Keratinocyte (primary cell): ENCODE measurements around the gene NTNG1. TPM values are rescaled to one million over a fixed set of nuclear protein-coding genes. Genes with fewer than 3 reads are reported as not detected.

Experiments
- DNase-seq: peaks from one replicate; pipeline ENCODE4 v3.0.0-alpha.2; 2011; ENCODE audit warnings: low read depth, missing footprints, low spot score
- FAIRE-seq: peaks from 2 replicates; lab custom pipeline; 2011; peaks lifted over from hg19 to GRCh38; lab: Jason Lieb, UNC
- H2AFZ ChIP-seq: 2 replicates; pipeline ENCODE4 v1.6.0; 2012; ENCODE audit warnings: low read length, control low read depth, inconsistent platforms; ENCODE audit not compliant: control insufficient read depth
- H3K27ac ChIP-seq: 2 replicates; pipeline ENCODE4 v1.5.1; 2011; ENCODE audit warnings: low read length; ENCODE audit not compliant: control insufficient read depth, insufficient read depth
- H3K27me3 ChIP-seq: 3 replicates; pipeline ENCODE4 v1.6.0; 2011; ENCODE audit warnings: low read length; ENCODE audit not compliant: control insufficient read depth, insufficient read depth; ENCODE audit errors: extremely low read depth
- H3K36me3 ChIP-seq, 2 experiments: 2 replicates in 1 of 2; 3 replicates in 1 of 2; pipeline ENCODE4 v1.5.1; 2011; ENCODE audit warnings: low read length in 2 of 2, mild to moderate bottlenecking in 1 of 2; ENCODE audit not compliant: control insufficient read depth in 2 of 2, insufficient read depth in 2 of 2; ENCODE audit errors: extremely low read depth in 1 of 2
- H3K4me1 ChIP-seq: 3 replicates; pipeline ENCODE4 v1.5.1; 2011; ENCODE audit warnings: low read length; ENCODE audit not compliant: control insufficient read depth, insufficient read depth; ENCODE audit errors: extremely low read depth
- H3K4me2 ChIP-seq: 3 replicates; pipeline ENCODE4 v1.6.0; 2011; ENCODE audit warnings: low read depth, low read length; ENCODE audit not compliant: control insufficient read depth, insufficient read depth; ENCODE audit errors: extremely low read depth
- H3K4me3 ChIP-seq, 3 experiments: fragments of 200-600 bp in 1 of 3; sonication (generic) in 1 of 3; 2 replicates in 2 of 3; 3 replicates in 1 of 3; pipeline ENCODE4 v1.5.1; 2011 to 2016; ENCODE audit warnings: low read length in 3 of 3, mild to moderate bottlenecking in 3 of 3, control low read depth in 2 of 3, inconsistent platforms in 1 of 3, low read depth in 1 of 3, mixed read lengths in 1 of 3, mixed run types in 1 of 3, moderate library complexity in 1 of 3; ENCODE audit not compliant: control insufficient read depth in 2 of 3, insufficient read depth in 2 of 3; ENCODE audit errors: extremely low read depth in 1 of 3
- H3K79me2 ChIP-seq: 2 replicates; pipeline ENCODE4 v1.6.0; 2012; ENCODE audit warnings: low read length; ENCODE audit not compliant: control insufficient read depth, insufficient read depth
- H3K9ac ChIP-seq: 3 replicates; pipeline ENCODE4 v1.6.0; 2011; ENCODE audit warnings: low read length; ENCODE audit not compliant: control insufficient read depth, insufficient read depth; ENCODE audit errors: extremely low read depth
- H3K9me1 ChIP-seq: 3 replicates; pipeline ENCODE4 v1.6.0; 2011; ENCODE audit warnings: low read length; ENCODE audit not compliant: control insufficient read depth, insufficient read depth; ENCODE audit errors: extremely low read depth
- H3K9me3 ChIP-seq: 2 replicates; pipeline ENCODE4 v1.5.1; 2012; ENCODE audit warnings: low read depth, low read length; ENCODE audit not compliant: control insufficient read depth
- H4K20me1 ChIP-seq: 3 replicates; pipeline ENCODE4 v1.6.0; 2011; ENCODE audit warnings: low read length; ENCODE audit not compliant: control insufficient read depth, insufficient read depth; ENCODE audit errors: extremely low read depth
- CTCF ChIP-seq, 3 experiments: IDR thresholded peaks in 1 of 3; conservative IDR thresholded peaks in 1 of 3; optimal IDR thresholded peaks in 1 of 3; 2 replicates in 2 of 3; 3 replicates in 1 of 3; pipeline versions ENCODE3 to v1.5.1; 2011; ENCODE audit warnings: low read length in 3 of 3, mild to moderate bottlenecking in 3 of 3, moderate library complexity in 2 of 3, control low read depth in 1 of 3, inconsistent platforms in 1 of 3; ENCODE audit not compliant: insufficient read depth in 2 of 3; ENCODE audit errors: extremely low read depth in 1 of 3
- EZH2 ChIP-seq: IDR thresholded peaks from one replicate; pipeline ENCODE4 v1.6.1; 2012; ENCODE audit warnings: inconsistent platforms, mild to moderate bottlenecking, low read length, moderate library complexity
- dilution Hi-C: fragments of 300-500 bp; cut with MboI; formaldehyde crosslinking; loops from one replicate; pipeline ENCODE4 v1.7.0; 2020; ENCODE audit warnings: low sequenced_read_pairs; ENCODE audit not compliant: extremely low pct_ligation_motif_present
- polyA plus RNA-seq, 5 experiments: library from polyadenylated mRNA; depleted of rRNA in 3 of 5; stranded (reverse) in 3 of 5; stranded (forward) in 1 of 5; unstranded in 1 of 5; fragments of >200 nt; gene quantifications; 1 replicate in 1 of 5; 2 replicates in 3 of 5; 3 replicates in 1 of 5; pipeline versions ENCODE4 v1.2.1 to v1.2.3, GENCODE V29; 2011 to 2012; ENCODE audit warnings: missing spikeins in 2 of 5, low read depth in 1 of 5, low replicate concordance in 1 of 5

Gene NTNG1
- polyA plus RNA-seq, 1 donor (not counting 4 experiments of a cell fraction or from before 2014, with no cell fraction given): 8.1 TPM

- H3K36me3 ChIP-seq: no peaks in the 10 kb centered on the region
- no peaks in the 10 kb centered on the region for H3K9me3 ChIP-seq
- H3K4me2 ChIP-seq: no peak overlapping the region
- dilution Hi-C loops: no loop called here
- DNase-seq (no peak), FAIRE-seq (no peak)
- no peaks in the 10 kb centered on the region for H3K27me3 ChIP-seq
- H3K9me1 ChIP-seq: no peaks in the 10 kb centered on the region
- no peak overlapping the region for H3K27ac ChIP-seq
- TF ChIP-seq CTCF (optimal IDR thresholded peaks at IDR 0.05 in 1 of 3, IDR thresholded peaks at IDR 0.05 in 1 of 3, conservative IDR thresholded peaks at IDR 0.05 in 1 of 3; ENCODE audit: extremely low read depth in 1 of 3, insufficient read depth in 2 of 3, low read length in 3 of 3) (no peak), EZH2 (no peak)
- no peak overlapping the region for H3K9ac ChIP-seq
- H2AFZ ChIP-seq: no peak overlapping the region
- no peaks in the 10 kb centered on the region for H3K79me2 ChIP-seq
- H4K20me1 ChIP-seq: no peaks in the 10 kb centered on the region
- no peaks in the 10 kb centered on the region for H3K4me1 ChIP-seq
- H3K4me3 ChIP-seq: no peak overlapping the region
These were observed 317.1 kb downstream of the NTNG1 start for GRCh38 chr1:107457989-107458388.

- Histone ChIP-seq H3K36me3 (no peaks in the 10 kb centered on the region), H3K4me1 (no peaks in the 10 kb centered on the region), H3K9me1 (no peaks in the 10 kb centered on the region), H3K79me2 (no peaks in the 10 kb centered on the region), H3K4me2 (no peak overlapping the region), H3K9ac (no peak overlapping the region), H4K20me1 (no peaks in the 10 kb centered on the region), H3K27ac (no peak overlapping the region), H3K9me3 (no peaks in the 10 kb centered on the region), H3K27me3 (no peaks in the 10 kb centered on the region), H3K4me3 (no peak overlapping the region), H2AFZ (no peak overlapping the region)
- DNase-seq (no peak), FAIRE-seq (no peak)
- TF ChIP-seq EZH2 (no peak), CTCF (optimal IDR thresholded peaks at IDR 0.05 in 1 of 3, IDR thresholded peaks at IDR 0.05 in 1 of 3, conservative IDR thresholded peaks at IDR 0.05 in 1 of 3; ENCODE audit: extremely low read depth in 1 of 3, insufficient read depth in 2 of 3, low read length in 3 of 3) (no peak)
- dilution Hi-C loops: no loop called here
These were observed 318.5 kb downstream of the NTNG1 start for GRCh38 chr1:107459204-107459904.
